HepG2 (cell line): ENCODE results near the gene ANKDD1A. TPM values are rescaled to one million over a fixed set of nuclear protein-coding genes. Genes with fewer than 3 reads are reported as not detected.

ENCODE experiments used
- ATAC-seq: fragments of 200-7000 bp; cut with Tn5 transposase; 3 replicates; pipeline ENCODE4 v1.9.1; 2020; ENCODE audit warnings: mild to moderate bottlenecking, moderate library complexity
- BruUV-seq: library from RNA; stranded (reverse); fragments of 400-500 nt; replicated peaks from 2 replicates; lab custom pipeline; 2021; lab: Mats Ljungman, UMichigan
- CTCF ChIA-PET: fragments of 300-600 bp; formaldehyde crosslinking; extraction: SDS; loops from one replicate; lab custom pipeline; 2021; ENCODE audit warnings: low total read pairs, inconsistent platforms, low intra/inter-chr PET ratio; lab: Yijun Ruan, JAX
- POLR2A ChIA-PET: fragments of 350-600 bp; sonication (Branson Sonifier 250); formaldehyde crosslinking; loops from one replicate; lab custom pipeline; 2020; ENCODE audit warnings: antibody characterized with exemption, inconsistent platforms; lab: Yijun Ruan, JAX
- DNase-seq: peaks from one replicate; pipeline ENCODE4 v3.0.0-alpha.2; 2015; ENCODE audit warnings: low spot score
- FAIRE-seq: peaks from 3 replicates; lab custom pipeline; 2011; peaks lifted over from hg19 to GRCh38; lab: Jason Lieb, UNC
- H2AFZ ChIP-seq: one replicate; pipeline ENCODE4 v1.6.1; 2011; ENCODE audit warnings: low read length, inconsistent platforms
- H3K27ac ChIP-seq: fragments of 300-600 bp; 3 replicates; pipeline ENCODE4 v1.8.0; 2011; ENCODE audit warnings: mixed run types, mild to moderate bottlenecking, mixed read lengths, low read length, inconsistent platforms; ENCODE audit not compliant: insufficient read depth; ENCODE audit errors: extremely low read length
- H3K27me3 ChIP-seq, 2 experiments: fragments of 200-600 bp in 1 of 2; 2 replicates in 1 of 2; 3 replicates in 1 of 2; pipeline versions ENCODE4 v1.6.0 to v1.8.0; 2011; ENCODE audit warnings: low read length in 2 of 2, mild to moderate bottlenecking in 2 of 2, moderate library complexity in 2 of 2, inconsistent platforms in 1 of 2; ENCODE audit not compliant: insufficient read depth in 2 of 2, control insufficient read depth in 1 of 2
- H3K36me3 ChIP-seq, 2 experiments: fragments of 200-600 bp in 1 of 2; replicated peaks in 1 of 2; 2 replicates in 1 of 2; 3 replicates in 1 of 2; pipeline versions ENCODE4 v1.5.1 to v1.8.0; 2011; ENCODE audit warnings: low read length in 2 of 2, inconsistent platforms in 1 of 2; ENCODE audit not compliant: insufficient read depth in 2 of 2, control insufficient read depth in 1 of 2
- H3K4me1 ChIP-seq: 2 replicates; pipeline ENCODE4 v1.5.1; 2012; ENCODE audit warnings: low read length, inconsistent platforms; ENCODE audit not compliant: insufficient read depth
- H3K4me2 ChIP-seq: 2 replicates; pipeline ENCODE4 v1.6.0; 2011; ENCODE audit warnings: low read depth, low read length, inconsistent platforms
- H3K4me3 ChIP-seq, 3 experiments: fragments of 200-600 bp in 1 of 3; sonication (generic), shearing (Covaris generic) in 1 of 3; replicated peaks in 1 of 3; 2 replicates each; pipeline ENCODE4 v1.5.1; 2011 to 2016; ENCODE audit warnings: low read length in 3 of 3, inconsistent platforms in 2 of 3, low read depth in 2 of 3, mild to moderate bottlenecking in 2 of 3, control low read depth in 1 of 3, mixed read lengths in 1 of 3; ENCODE audit not compliant: insufficient read depth in 1 of 3
- H3K79me2 ChIP-seq: one replicate; pipeline ENCODE4 v1.6.1; 2011; ENCODE audit warnings: low read length, inconsistent platforms; ENCODE audit not compliant: insufficient read depth
- H3K9ac ChIP-seq: 2 replicates; pipeline ENCODE4 v1.6.0; 2011; ENCODE audit warnings: mild to moderate bottlenecking, low read depth, low read length, inconsistent platforms; ENCODE audit not compliant: insufficient read depth
- H3K9me3 ChIP-seq: 2 replicates; pipeline ENCODE4 v1.5.1; 2012; ENCODE audit warnings: mild to moderate bottlenecking, low read length
- H4K20me1 ChIP-seq: 2 replicates; pipeline ENCODE4 v1.6.0; 2011; ENCODE audit warnings: inconsistent platforms, mild to moderate bottlenecking, low read length, moderate library complexity; ENCODE audit not compliant: insufficient read depth
- AGO2 ChIP-seq: fragments of 200-400 bp; formaldehyde crosslinking; optimal IDR thresholded peaks from 2 replicates; pipeline ENCODE3; 2017; ENCODE audit warnings: mild to moderate bottlenecking, low read depth, low read length, moderate library complexity
- ARID2 ChIP-seq: sonication (generic); formaldehyde crosslinking; IDR thresholded peaks from 2 replicates; pipeline ENCODE4 v1.8.1; 2022; ENCODE audit warnings: mild to moderate bottlenecking, missing genetic modification reagents, borderline replicate concordance
- FOSL2 ChIP-seq: sonication (generic); formaldehyde crosslinking; IDR thresholded peaks from 2 replicates; pipeline ENCODE4 v1.4.0; 2020; ENCODE audit warnings: missing genetic modification reagents
- HBP1 ChIP-seq: IDR thresholded peaks from 2 replicates; pipeline ENCODE4 v1.6.1; 2016; ENCODE audit warnings: low read depth, control low read depth
- IRF2 ChIP-seq: IDR thresholded peaks from 2 replicates; pipeline ENCODE4 v1.6.1; 2018; ENCODE audit warnings: missing genetic modification reagents, missing compliant biosample characterization
- IRF9 ChIP-seq: sonication (generic); formaldehyde crosslinking; IDR thresholded peaks from 2 replicates; pipeline ENCODE4 v1.8.0; 2022; ENCODE audit warnings: missing genetic modification reagents, mild to moderate bottlenecking, borderline replicate concordance
- KDM1A ChIP-seq: IDR thresholded peaks from 2 replicates; pipeline ENCODE4 v1.6.1; 2016; ENCODE audit warnings: missing compliant biosample characterization
- PCBP1 ChIP-seq: fragments of 200-400 bp; formaldehyde crosslinking; IDR thresholded peaks from 2 replicates; pipeline ENCODE4 v1.6.1; 2017; ENCODE audit warnings: mild to moderate bottlenecking, low read depth, low read length, borderline replicate concordance
- SIN3A ChIP-seq: IDR thresholded peaks from 2 replicates; pipeline ENCODE4 v1.6.1; 2011; ENCODE audit warnings: low read depth, mild to moderate bottlenecking, control low read depth, low read length, borderline replicate concordance
- SOX5 ChIP-seq: IDR thresholded peaks from 2 replicates; pipeline ENCODE4 v1.6.1; 2016; ENCODE audit warnings: borderline replicate concordance
- ZNF567 ChIP-seq: sonication (generic); formaldehyde crosslinking; IDR thresholded peaks from 2 replicates; pipeline ENCODE4 v1.8.1; 2023; ENCODE audit warnings: mild to moderate bottlenecking, missing genetic modification reagents, borderline replicate concordance
- ZXDC ChIP-seq: sonication (generic); formaldehyde crosslinking; IDR thresholded peaks from 2 replicates; pipeline ENCODE4 v1.5.0; 2020; ENCODE audit warnings: mild to moderate bottlenecking, missing genetic modification reagents
- whole genome bisulfite sequencing: methylation state at CpG from one replicate; pipeline ENCODE4 v1.1.6; 2017; ENCODE audit warnings: low lambda C conversion rate; 5-methylcytosine and 5-hydroxymethylcytosine counted together
- in situ Hi-C: cut with HindIII; loops from 2 replicates; pipeline ENCODE4 v1.10.0; 2017; ENCODE audit warnings: low pct_unique_long_range_greater_than_20kb; ENCODE audit not compliant: extremely low pct_ligation_motif_present
- intact Hi-C: fragments of 100-400 bp; cut with micrococcal nuclease; formaldehyde crosslinking; loops from one replicate; pipeline ENCODE4 v1.10.0; 2022; ENCODE audit not compliant: unreplicated experiment
- polyA plus RNA-seq, 8 experiments: library from polyadenylated mRNA; depleted of rRNA in 3 of 8; stranded (reverse) in 7 of 8; unstranded in 1 of 8; fragments of >200 nt; fragmentation: Illumina TruSeq in 4 of 8; extraction: Trizol in 4 of 8; gene quantifications; 2 replicates each; pipeline versions ENCODE4 v1.2.1 to v1.2.3, GENCODE V29; 2011 to 2016; ENCODE audit warnings: low read depth in 4 of 8, missing spikeins in 1 of 8, mixed read lengths in 1 of 8; ENCODE audit not compliant: insufficient read depth in 1 of 8
- total RNA-seq, 5 experiments: library from RNA; depleted of rRNA; stranded (reverse); fragments of >200 nt; fragmentation: Illumina TruSeq; extraction: Trizol; gene quantifications; 2 replicates each; pipeline ENCODE4 v1.2.3, GENCODE V29; 2016; ENCODE audit warnings: low read depth in 1 of 5

Gene ANKDD1A
- total and polyA plus RNA-seq, 2 of the 13 experiments (the other 11 are each of a cell fraction or from before 2014, with no cell fraction given), result 0.11 to 0.48 TPM

DNA sequence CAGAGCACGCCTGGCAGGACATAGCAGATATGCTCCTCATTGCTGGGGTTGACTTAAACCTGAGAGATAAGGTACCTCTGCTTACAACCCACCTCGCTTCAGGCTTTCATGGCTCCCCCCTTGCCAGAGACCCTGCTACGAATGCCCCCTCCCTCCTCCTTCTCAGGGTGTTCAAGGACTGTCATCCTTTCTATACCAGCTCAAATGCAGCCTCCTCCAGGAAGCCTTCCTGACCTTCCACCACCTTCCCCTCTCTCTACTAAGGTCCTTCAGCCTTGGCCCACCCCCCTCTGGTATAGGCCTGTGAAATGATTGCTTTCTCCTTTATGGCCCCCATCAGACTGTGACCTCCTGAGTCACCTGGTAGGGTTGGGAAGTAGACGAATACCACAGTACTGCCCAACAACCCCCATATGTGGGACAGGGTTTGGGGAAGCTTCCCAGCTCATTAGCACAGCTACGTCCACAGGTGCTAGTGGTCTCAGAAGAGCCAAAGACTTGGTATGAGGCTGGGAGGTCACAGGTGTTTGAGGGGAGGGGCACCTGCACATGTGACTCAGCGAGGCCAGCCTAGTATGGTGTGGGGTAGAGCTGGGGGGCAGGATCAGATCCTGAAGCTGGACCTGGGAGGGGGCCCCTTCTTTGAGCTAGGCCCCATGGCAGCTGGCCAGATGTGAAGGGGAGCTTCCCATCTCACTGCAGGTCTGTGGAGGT lies 32.0 kb downstream of the ANKDD1A start:
- no peaks in the 10 kb centered on the region for H3K79me2 ChIP-seq
- H3K9me3 ChIP-seq, result no peaks in the 10 kb centered on the region
- no peak for ATAC-seq
- H2AFZ ChIP-seq, result no peak overlapping the region
- DNase-seq, result no peak
- in situ Hi-C loops (no loop called here), intact Hi-C loops (no loop called here)
- CTCF ChIA-PET, result no interaction called here
- H3K9ac ChIP-seq, result no peak overlapping the region
- 39% methylated on average over 5 of the region's 6 CpGs for WGBS
- no peak for TF ChIP-seq FOSL2 (CRISPR knock-in tag)
- no peak for TF ChIP-seq ARID2 (CRISPR knock-in tag)
- no peak for TF ChIP-seq IRF2
- no peak for TF ChIP-seq PCBP1
- TF ChIP-seq AGO2, result no peak
- TF ChIP-seq SIN3A, result no peak
- TF ChIP-seq ZXDC (CRISPR knock-in tag), result no peak
- TF ChIP-seq SOX5 (CRISPR knock-in tag), result no peak
- TF ChIP-seq HBP1, result no peak
- TF ChIP-seq KDM1A (CRISPR knock-in tag), result no peak
- no peak for TF ChIP-seq IRF9
- no peak for TF ChIP-seq ZNF567 (CRISPR knock-in tag)
- no peaks in the 10 kb centered on the region for H3K36me3 ChIP-seq
- H3K4me2 ChIP-seq, result no peak overlapping the region
- no peak for FAIRE-seq
- H3K27me3 ChIP-seq, result no peaks in the 10 kb centered on the region
- no peaks in the 10 kb centered on the region for H4K20me1 ChIP-seq
- BruUV-seq, result no TSS peak
- POLR2A ChIA-PET, result no interaction called here
- no peak overlapping the region for H3K27ac ChIP-seq
- no peak overlapping the region for H3K4me3 ChIP-seq
- H3K4me1 ChIP-seq, result peaks cover 4% of the 10 kb centered on the region; the same call in 1 of the 2 replicates
